Activated T-cell treated with anti-CD3 and anti-CD28 coated beads, Interleukin-2, amount 50 U/mL, for 1 hour (primary cell): Measurements from ENCODE around the gene FFAR2.

Experiments used
- DNase-seq: peaks from one replicate; pipeline ENCODE4 v3.0.0-alpha.2; 2020

FFAR2 gene

GRCh38 chr19:35427187-35427586 is 20.9 kb upstream of the FFAR2 start:
- no peak for DNase-seq

- DNase-seq = no peak
These were observed 18.2 kb upstream of the FFAR2 start for GRCh38 chr19:35429698-35430408.

GRCh38 chr19:35430409-35431144 is 17.5 kb upstream of the FFAR2 start:
- DNase-seq = no peak

GRCh38 chr19:35431145-35431807 is 16.8 kb upstream of the FFAR2 start:
- DNase-seq = no peak

- DNase-seq = no peak
These were observed 15.1 kb upstream of the FFAR2 start for GRCh38 chr19:35432911-35433310.

GRCh38 chr19:35433448-35433847 is 14.6 kb upstream of the FFAR2 start:
- no peak for DNase-seq

- no peak for DNase-seq
These were observed 12.2 kb upstream of the FFAR2 start for GRCh38 chr19:35435896-35436295.

- no peak for DNase-seq
These were observed 11.3 kb upstream of the FFAR2 start for GRCh38 chr19:35436477-35437405.

GRCh38 chr19:35437406-35437951 is 10.6 kb upstream of the FFAR2 start:
- no peak for DNase-seq

GRCh38 chr19:35438096-35438495 is 10.0 kb upstream of the FFAR2 start:
- no peak for DNase-seq

GRCh38 chr19:35438527-35438926 is 9.5 kb upstream of the FFAR2 start:
- no peak for DNase-seq

GRCh38 chr19:35439921-35440320 is 8.1 kb upstream of the FFAR2 start:
- no peak for DNase-seq

GRCh38 chr19:35442091-35442490 is 6.0 kb upstream of the FFAR2 start:
- no peak for DNase-seq

- no peak for DNase-seq
These were observed 3.3 kb upstream of the FFAR2 start for GRCh38 chr19:35444735-35445134.

- DNase-seq = no peak
These were observed 2.0 kb upstream of the FFAR2 start for GRCh38 chr19:35445826-35446593.

GRCh38 chr19:35449359-35450043 is 1.4 kb downstream of the FFAR2 start:
- no peak for DNase-seq

- no peak for DNase-seq
These were observed 3.5 kb downstream of the FFAR2 start for GRCh38 chr19:35451338-35452096.

GRCh38 chr19:35454663-35455062 is 6.6 kb downstream of the FFAR2 start:
- DNase-seq = no peak

GRCh38 chr19:35455616-35456201 is 7.7 kb downstream of the FFAR2 start:
- no peak for DNase-seq

GRCh38 chr19:35457173-35457572 is 9.1 kb downstream of the FFAR2 start:
- DNase-seq = no peak
